ENCODE results near the gene SLC10A7. TPM values are rescaled to one million over a fixed set of nuclear protein-coding genes. Genes with fewer than 3 reads are reported as not detected.

The SLC10A7 gene
- total and polyA plus RNA-seq, 2 of the 8 experiments (the other 6 are each of a cell fraction or from before 2014, with no cell fraction given), result 2.5 to 2.9 TPM

DNA sequence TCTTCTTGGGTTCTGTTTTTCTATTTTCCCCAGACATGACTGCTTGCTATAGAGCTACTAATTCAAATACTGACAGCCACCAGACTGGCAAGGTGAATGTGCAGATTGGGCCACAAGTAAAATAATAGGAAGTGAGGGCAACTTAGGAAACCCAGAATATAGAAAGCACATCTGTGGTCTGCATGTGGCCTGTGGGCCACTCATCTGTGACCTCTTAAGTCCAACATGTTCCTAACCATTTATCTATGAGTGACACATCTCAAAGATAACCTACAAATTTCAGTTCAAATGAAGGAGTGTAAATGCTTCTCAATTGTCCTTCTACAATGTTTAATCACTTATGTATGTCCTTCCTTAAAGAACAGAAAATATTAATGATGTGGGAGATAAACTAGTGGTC lies 178.5 kb downstream of the SLC10A7 start:
- no peak overlapping the region for H3K14ac ChIP-seq (ENCODE audit: insufficient read length)
- ChIA-PET POLR2A (ENCODE audit: partially characterized antibody) (no interaction called here), CTCF (ENCODE audit: partially characterized antibody) (interaction anchor here (0.6 to 2.2 kb wide), 23 partner anchors 14 to 731 kb away, joined by 3 to 15 read pairs (median 4); no protein-coding TSS in a partner anchor)
- no peak for FAIRE-seq
- H3K4me3 ChIP-seq (ENCODE audit: extremely low read depth in 1 of 4, insufficient read depth in 2 of 4, low read depth in 3 of 4, low read length in 4 of 4), result no peak overlapping the region
- H2AK5ac ChIP-seq (ENCODE audit: low read depth, low read length), result no peak overlapping the region
- TF ChIP-seq JUN (IDR thresholded peaks at IDR 0.05; ENCODE audit: low read depth, low read length), result no peak
- TF ChIP-seq, protein P1, sequence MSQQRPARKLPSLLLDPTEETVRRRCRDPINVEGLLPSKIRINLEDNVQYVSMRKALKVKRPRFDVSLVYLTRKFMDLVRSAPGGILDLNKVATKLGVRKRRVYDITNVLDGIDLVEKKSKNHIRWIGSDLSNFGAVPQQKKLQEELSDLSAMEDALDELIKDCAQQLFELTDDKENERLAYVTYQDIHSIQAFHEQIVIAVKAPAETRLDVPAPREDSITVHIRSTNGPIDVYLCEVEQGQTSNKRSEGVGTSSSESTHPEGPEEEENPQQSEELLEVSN (IDR thresholded peaks at IDR 0.05), result no peak
- TF ChIP-seq BACH1 (IDR thresholded peaks at IDR 0.05; ENCODE audit: low read length), result no peak
- H2BK12ac ChIP-seq (ENCODE audit: low read depth, low read length), result no peak overlapping the region
- no peak overlapping the region for H4K8ac ChIP-seq (ENCODE audit: extremely low read depth, insufficient read depth, low read length)
- H2BK20ac ChIP-seq (ENCODE audit: low read length), result no peak overlapping the region
- no peak overlapping the region for H4K91ac ChIP-seq (replicated peaks; ENCODE audit: insufficient read length, low read length)
- no peaks in the 10 kb centered on the region for H3K36me3 ChIP-seq (ENCODE audit: control insufficient read depth in 2 of 4, insufficient read depth in 4 of 4, low read length in 3 of 4)
- H3K9ac ChIP-seq (replicated peaks in 1 of 4; ENCODE audit: extremely low read depth in 1 of 4, low read depth in 3 of 4, low read length in 3 of 4), result no peak overlapping the region
- no peak overlapping the region for H3K4me2 ChIP-seq (ENCODE audit: insufficient read depth in 1 of 2, low read depth in 2 of 2, low read length in 2 of 2)
- no peak overlapping the region for H3K56ac ChIP-seq (replicated peaks; ENCODE audit: insufficient read length, low read depth, low read length)
- no peaks in the 10 kb centered on the region for H3K79me2 ChIP-seq (ENCODE audit: control insufficient read depth in 1 of 2, insufficient read depth in 2 of 2, low read length in 2 of 2)
- H3K9me3 ChIP-seq (ENCODE audit: insufficient read depth in 2 of 2, low read depth in 1 of 2, low read length in 1 of 2), result no peaks in the 10 kb centered on the region
- DNase-seq (ENCODE audit: low read depth in 1 of 2, low spot score in 2 of 2), result no peak
- H3K18ac ChIP-seq (ENCODE audit: extremely low read depth, low read length), result no peak overlapping the region
- no peak overlapping the region for H3K4ac ChIP-seq (replicated peaks; ENCODE audit: insufficient read length, low read depth, low read length)
- no peaks in the 10 kb centered on the region for H3K27me3 ChIP-seq (replicated peaks in 1 of 4; ENCODE audit: control insufficient read depth in 3 of 4, extremely low read depth in 1 of 4, insufficient read depth in 3 of 4, low read length in 3 of 4)
- no peak overlapping the region for H2BK5ac ChIP-seq (ENCODE audit: low read depth, low read length)
- H4K20me1 ChIP-seq (replicated peaks in 1 of 2; ENCODE audit: control insufficient read depth in 1 of 2, insufficient read depth in 2 of 2, low read length in 2 of 2), result no peaks in the 10 kb centered on the region
- no peak overlapping the region for H2AFZ ChIP-seq (ENCODE audit: low read length)
- no peak overlapping the region for H3K23ac ChIP-seq (ENCODE audit: insufficient read length)
- no peaks in the 10 kb centered on the region for H3K23me2 ChIP-seq (ENCODE audit: low read depth, low read length)
- H3K79me1 ChIP-seq (ENCODE audit: low read depth, low read length), result no peaks in the 10 kb centered on the region
- H3K27ac ChIP-seq (ENCODE audit: low read depth, low read length), result no peak overlapping the region
- no peak overlapping the region for H4K5ac ChIP-seq (ENCODE audit: insufficient read length, low read depth, low read length)
- H2BK15ac ChIP-seq (ENCODE audit: low read length), result no peak overlapping the region
- H2BK120ac ChIP-seq (replicated peaks; ENCODE audit: low read depth, low read length), result no peak overlapping the region
- no peaks in the 10 kb centered on the region for H3K4me1 ChIP-seq (replicated peaks in 1 of 4; ENCODE audit: control insufficient read depth in 3 of 4, insufficient read depth in 4 of 4, low read length in 3 of 4)
